GM21447 (cell line): ENCODE measurements around the gene ADCY7.
A peak's percentile ranks its signal among the peaks of the same experiment; 100 is the strongest.

Experiments
- ATAC-seq: cut with Tn5 transposase; IDR thresholded peaks from one replicate; pipeline ENCODE4 v1.9.1; 2021; ENCODE audit not compliant: unreplicated experiment

ADCY7 gene

DNA sequence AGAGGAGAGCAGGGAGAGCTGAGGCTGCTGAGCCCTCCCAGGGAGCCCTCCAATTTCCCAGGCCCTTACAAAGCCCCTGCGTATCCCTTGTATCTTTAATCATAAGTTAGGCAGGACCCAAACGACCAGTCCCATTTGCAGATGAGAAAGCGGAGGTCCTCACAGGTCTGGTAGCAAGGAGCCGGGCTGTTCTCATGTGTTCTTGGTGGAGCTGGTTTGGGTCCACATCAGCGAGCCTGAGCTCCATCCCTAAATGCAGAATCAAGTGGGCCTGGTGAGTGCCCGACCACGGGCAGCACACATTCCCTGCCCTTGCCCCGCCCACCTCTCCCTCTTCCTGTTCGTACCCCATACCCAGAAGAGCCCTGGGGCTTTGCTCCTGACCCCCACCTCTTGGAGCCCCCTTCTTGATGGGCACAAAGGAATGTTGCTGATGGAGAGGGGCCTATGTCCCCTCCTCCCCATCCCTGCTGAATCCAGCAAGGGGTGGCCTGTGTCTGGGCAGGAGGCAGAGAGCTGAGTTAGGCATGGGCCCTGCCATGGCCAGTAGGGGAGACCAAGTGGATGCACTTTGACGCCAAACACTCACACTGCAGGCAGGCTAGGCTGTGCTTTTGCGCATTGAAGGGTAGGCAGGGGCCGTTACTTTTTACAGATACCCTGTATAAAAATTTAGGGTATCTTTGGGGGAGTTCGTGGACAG is 18.3 kb upstream of the ADCY7 start:
- no peak for ATAC-seq

DNA sequence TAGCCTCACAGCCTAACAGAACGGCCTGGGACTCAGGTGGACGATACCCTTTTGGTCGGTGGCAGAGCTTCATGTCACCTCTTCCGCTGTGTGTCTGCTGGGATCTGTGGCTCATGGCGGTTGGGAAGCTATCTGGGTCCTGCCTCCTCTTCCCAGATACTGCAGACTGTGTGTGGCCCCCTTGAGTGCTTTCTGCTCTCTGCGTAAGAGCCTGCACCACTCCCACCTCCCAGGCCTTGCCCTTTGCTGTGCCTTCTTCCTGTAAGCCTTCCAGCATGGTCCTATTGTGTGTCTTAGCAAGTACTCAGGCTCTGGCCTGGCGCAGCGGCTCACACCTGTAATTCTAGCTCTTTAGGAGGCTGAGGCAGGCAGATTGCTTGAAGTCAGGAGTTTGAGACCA is 17.5 kb upstream of the ADCY7 start:
- ATAC-seq: no peak

GRCh38 chr16:50251375-50252081 is 14.8 kb upstream of the ADCY7 start:
- no peak for ATAC-seq

- ATAC-seq: no peak
Observed at GRCh38 chr16:50252082-50252611, 14.2 kb upstream of the ADCY7 start.

DNA sequence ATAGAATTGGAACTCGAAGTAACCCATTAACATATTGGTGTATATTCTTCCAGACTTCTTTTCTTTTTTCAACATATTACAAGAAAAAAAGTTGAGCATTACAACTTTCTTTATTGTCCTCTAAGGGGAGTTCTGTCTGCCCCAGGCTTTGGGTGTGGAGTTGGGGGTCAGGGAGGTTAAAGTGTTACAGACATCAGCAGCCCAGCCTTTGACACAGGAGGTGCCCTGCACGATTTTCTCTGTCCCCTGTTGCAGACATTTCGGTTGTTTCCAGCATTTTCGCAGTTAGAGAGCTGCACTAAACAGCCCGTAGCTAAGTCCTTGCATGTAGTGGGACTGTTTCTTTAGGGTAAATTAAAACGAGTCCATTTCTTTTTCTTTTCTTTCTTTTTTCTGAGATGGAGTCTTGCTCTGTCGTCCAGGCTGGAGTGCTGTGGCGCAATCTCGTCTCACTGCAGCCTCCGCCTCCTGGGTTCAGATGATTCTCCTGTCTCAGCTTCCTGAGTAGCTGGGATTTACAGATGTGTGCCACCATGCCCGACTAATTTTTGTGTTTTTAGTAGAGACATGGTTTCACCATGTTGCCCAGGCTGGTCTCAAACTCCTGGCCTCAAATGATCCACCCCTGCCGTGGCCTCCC is 13.4 kb upstream of the ADCY7 start:
- no peak for ATAC-seq

DNA sequence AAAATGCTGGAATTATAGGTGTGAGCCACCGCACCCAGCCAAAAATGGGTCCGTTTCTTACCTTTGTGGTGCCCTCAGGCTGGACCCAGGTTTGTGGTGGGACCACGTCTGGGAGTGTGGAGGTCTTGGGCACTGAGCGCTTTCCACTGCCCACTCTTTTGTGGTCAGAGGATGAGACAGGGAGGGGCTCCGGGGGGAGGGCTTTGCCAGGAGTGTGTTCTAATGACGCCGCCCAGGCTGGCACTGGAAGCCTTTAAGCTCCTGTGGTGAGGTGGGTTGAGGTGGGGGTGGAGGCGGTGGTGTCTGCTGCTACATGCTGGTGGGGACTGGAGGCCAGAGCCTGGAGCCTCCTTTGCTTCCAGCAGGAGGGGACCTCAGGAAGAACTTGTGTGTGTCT is 12.8 kb upstream of the ADCY7 start:
- no peak for ATAC-seq

GRCh38 chr16:50254072-50254471 is 12.3 kb upstream of the ADCY7 start:
- no peak for ATAC-seq

DNA sequence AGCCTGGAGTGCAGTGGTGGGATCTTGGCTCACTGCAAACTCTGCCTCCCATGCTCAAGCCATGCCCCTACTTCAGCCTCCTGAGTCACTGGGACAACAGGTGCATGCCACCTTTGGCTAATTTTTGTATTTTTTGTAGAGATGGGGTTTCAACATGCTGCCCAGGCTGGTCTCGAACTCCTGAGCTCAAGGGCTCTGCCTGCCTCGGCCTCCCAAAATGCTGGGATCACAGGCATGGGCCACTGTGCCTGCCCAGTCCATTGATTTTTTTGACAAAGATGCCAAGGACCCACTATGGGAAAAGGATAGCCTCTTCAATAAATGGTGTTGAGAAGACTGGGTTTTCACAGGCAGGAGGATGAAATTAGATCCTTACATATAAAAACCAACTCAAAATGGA is 10.8 kb upstream of the ADCY7 start:
- no peak for ATAC-seq

- no peak for ATAC-seq
Observed at GRCh38 chr16:50256604-50257003, 9.7 kb upstream of the ADCY7 start.

- no peak for ATAC-seq
Observed at GRCh38 chr16:50257876-50258275, 8.5 kb upstream of the ADCY7 start.

DNA sequence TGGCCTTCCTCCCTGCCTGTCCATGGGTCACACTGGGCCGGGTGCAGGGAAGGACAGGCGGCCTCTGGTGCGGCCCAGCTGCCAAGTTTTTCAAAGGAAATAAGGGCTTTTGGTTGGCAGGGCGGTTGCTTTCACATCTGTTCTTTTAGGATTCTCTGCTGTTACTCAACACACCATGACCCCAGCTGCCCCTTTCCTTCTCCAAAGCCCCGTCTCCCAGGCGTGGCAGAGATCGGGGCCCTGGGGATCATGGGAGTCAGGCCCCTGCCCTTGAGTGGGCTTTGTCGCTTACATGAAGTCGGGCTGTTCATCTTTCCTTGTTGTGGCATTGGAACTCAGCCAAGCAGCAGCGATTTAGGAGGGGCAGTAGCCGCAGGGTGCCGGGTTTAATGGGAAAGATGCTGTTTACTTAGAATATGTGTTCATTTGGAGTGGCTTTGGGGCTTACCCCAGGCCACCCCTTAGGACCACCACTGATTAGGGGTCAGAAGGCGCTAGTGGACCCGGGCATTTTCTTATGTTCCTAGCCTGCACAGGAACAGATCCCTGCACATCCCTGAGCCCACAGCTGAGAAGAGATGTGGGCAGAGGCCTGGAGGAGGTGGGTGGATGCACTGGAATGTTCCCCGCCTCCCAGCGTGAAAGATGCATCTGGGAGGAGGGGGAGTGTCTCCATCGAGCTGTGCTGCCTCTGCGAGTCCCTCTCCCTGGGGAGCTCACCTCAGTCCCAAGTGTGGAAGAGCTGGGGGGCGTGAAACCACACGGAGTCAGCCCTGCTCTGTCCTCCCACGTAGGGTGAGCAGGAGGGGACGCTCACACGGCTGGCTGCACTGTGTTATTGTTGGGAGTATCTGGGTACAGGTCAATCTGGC is 6.8 kb upstream of the ADCY7 start:
- ATAC-seq: no peak

GRCh38 chr16:50260206-50261159 is 5.9 kb upstream of the ADCY7 start:
- no peak for ATAC-seq

GRCh38 chr16:50261160-50261706 is 5.1 kb upstream of the ADCY7 start:
- no peak for ATAC-seq

DNA sequence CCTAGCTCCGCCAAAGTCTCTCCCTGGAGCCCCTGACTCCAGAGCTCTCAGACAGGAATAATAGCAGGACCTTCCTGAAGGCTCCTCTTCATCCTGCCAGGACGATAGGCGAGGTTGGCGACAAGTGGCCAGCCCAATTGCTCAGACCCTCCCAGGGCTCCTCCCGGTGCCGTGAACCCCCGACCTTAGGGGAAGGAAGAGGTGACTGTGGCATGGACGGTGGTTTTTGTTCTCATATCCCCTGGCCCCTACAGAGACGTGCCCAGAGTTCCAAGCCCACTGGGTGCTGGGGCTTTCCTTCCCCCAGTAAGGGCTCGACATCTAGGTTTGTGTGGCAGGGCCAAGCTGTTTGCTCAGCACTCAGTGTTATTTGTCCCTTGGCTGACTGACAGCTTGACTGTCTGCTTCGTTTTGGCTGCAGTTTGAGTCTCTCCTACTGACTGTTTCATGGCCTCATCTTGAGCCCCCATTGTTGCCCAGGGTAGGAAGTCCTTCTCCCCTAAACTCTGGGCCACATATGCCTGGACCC is 4.6 kb upstream of the ADCY7 start:
- ATAC-seq: no peak

- ATAC-seq: no peak
Observed at GRCh38 chr16:50263060-50263909, 3.1 kb upstream of the ADCY7 start.

DNA sequence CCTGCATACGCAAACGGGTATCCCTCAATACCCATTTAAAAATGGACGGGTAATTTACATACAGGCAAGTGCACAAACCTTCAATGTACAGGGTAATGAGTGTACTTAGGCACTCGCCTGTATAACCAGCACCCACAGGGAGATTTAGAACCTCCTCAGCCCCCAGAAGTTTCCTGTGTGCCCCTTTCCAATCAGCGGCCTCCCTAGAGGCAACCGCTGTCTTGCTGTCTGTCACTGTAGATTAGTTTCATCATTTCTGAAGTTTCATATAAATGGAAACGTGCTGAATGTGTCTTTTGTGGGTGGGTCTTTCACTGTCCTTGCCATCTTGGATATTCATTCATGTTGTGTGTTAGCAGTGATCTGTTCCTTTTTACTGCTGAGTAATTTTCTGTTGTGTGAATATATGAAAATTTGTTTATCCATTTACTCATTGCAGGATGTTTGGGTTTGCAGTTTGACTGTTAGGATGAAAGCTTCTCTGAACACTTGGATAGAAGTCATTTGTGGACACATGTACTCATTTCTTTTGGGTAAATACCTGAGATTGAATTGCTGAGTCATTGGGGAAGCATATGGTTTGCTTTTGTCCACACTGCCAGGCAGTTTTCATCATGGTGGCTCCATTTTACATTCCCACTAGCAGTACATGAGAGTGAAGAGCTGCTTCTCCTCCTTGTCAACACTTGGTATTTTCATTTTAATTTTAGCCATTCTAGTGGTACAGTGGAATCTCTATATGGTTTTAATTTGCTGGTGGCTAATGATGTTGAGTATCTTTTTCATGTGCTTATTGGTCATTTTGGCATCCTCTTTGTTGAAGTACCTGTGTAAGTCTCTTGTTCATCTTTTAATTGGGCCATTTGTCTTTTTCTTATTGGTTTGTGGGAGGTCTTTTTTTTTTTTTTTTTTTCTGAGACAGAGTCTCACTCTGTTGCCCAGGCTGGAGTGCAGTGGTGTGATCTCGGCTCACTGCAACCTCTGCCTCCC is 2.1 kb upstream of the ADCY7 start:
- ATAC-seq: no peak

- peak; percentile 28 for ATAC-seq
Observed at GRCh38 chr16:50265260-50265659, 1.1 kb upstream of the ADCY7 start.
